AML-193 (cell line): ENCODE measurements around the gene NTN4.
"Not testable (repeated sequence)": the region's sequence is repeated elsewhere in the genome, so short reads cannot be mapped to it uniquely, and the experiment has no call there.

Experiments used
- DNase-seq, 2 experiments: peaks; one replicate each; lab custom pipeline; 2025; lab: John Stamatoyannopoulos, UW

NTN4 gene

GRCh38 chr12:95623554-95624170 is 166.9 kb downstream of the NTN4 start:
- peak; percentile 15 to 24 for DNase-seq

GRCh38 chr12:95622879-95623278 is 167.7 kb downstream of the NTN4 start:
- no peak for DNase-seq

- no peak for DNase-seq
These were observed 168.8 kb downstream of the NTN4 start for GRCh38 chr12:95621725-95622124.

GRCh38 chr12:95620171-95620570 is 170.4 kb downstream of the NTN4 start:
- DNase-seq, result no peak

- not testable (repeated sequence) for DNase-seq
These were observed 174.1 kb downstream of the NTN4 start for GRCh38 chr12:95616470-95616869.

- no peak for DNase-seq
These were observed 174.8 kb downstream of the NTN4 start for GRCh38 chr12:95615749-95616148.

- DNase-seq, result no peak
These were observed 176.1 kb downstream of the NTN4 start for GRCh38 chr12:95614390-95614982.

- no peak for DNase-seq
These were observed 177.5 kb downstream of the NTN4 start for GRCh38 chr12:95613021-95613420.

GRCh38 chr12:95611676-95612309 is 178.8 kb downstream of the NTN4 start:
- DNase-seq, result no peak

GRCh38 chr12:95608252-95609033 is 182.1 kb downstream of the NTN4 start:
- no peak for DNase-seq
